A549 (cell line): Measurements from ENCODE around the gene STPG4.

Experiments
- CEBPB ChIP-seq, 2 experiments: fragments of >200 bp in 1 of 2; sonication (Bioruptor Twin) in 1 of 2; formaldehyde crosslinking in 1 of 2; IDR thresholded peaks; 2 replicates each; pipeline ENCODE4 v1.6.1; 2012 to 2016
- CTCF ChIP-seq: fragments of >200 bp; sonication (Bioruptor Twin); formaldehyde crosslinking; IDR thresholded peaks from 3 replicates; pipeline ENCODE4 v1.5.1; 2016
- EP300 ChIP-seq, 2 experiments: fragments of >200 bp; sonication (Bioruptor Twin); formaldehyde crosslinking; IDR thresholded peaks; 2 replicates in 1 of 2; 3 replicates in 1 of 2; pipeline ENCODE4 v1.6.1; 2016 to 2017
- JUNB ChIP-seq: fragments of >200 bp; sonication (Bioruptor Twin); formaldehyde crosslinking; IDR thresholded peaks from 2 replicates; pipeline ENCODE4 v1.6.1; 2016
- POLR2A ChIP-seq: IDR thresholded peaks from 2 replicates; pipeline ENCODE4 v1.6.1; 2012; ENCODE audit warnings: mild to moderate bottlenecking, low read length
- RAD21 ChIP-seq, 2 experiments: fragments of >200 bp in 1 of 2; sonication (Bioruptor Twin) in 1 of 2; formaldehyde crosslinking in 1 of 2; IDR thresholded peaks in 1 of 2; conservative IDR thresholded peaks in 1 of 2; 2 replicates in 1 of 2; 3 replicates in 1 of 2; pipeline ENCODE4 v1.6.1; 2012 to 2018; ENCODE audit warnings: inconsistent platforms in 1 of 2
- RCOR1 ChIP-seq: fragments of 150-350 bp; IDR thresholded peaks from 2 replicates; pipeline ENCODE4 v1.6.1; 2014; ENCODE audit warnings: antibody characterized with exemption, low read length, low read depth
- REST ChIP-seq: fragments of 200-600 bp; sonication (generic); IDR thresholded peaks from 2 replicates; pipeline ENCODE4 v1.6.1; 2016; ENCODE audit warnings: antibody characterized with exemption, mild to moderate bottlenecking, moderate library complexity
- RFX5 ChIP-seq: fragments of 450-650 bp; IDR thresholded peaks from 2 replicates; pipeline ENCODE4 v1.7.1; 2014; ENCODE audit warnings: antibody characterized with exemption, mild to moderate bottlenecking, moderate library complexity
- SMC3 ChIP-seq: fragments of >200 bp; sonication (Bioruptor Twin); formaldehyde crosslinking; IDR thresholded peaks from 3 replicates; pipeline ENCODE4 v1.6.1; 2018; ENCODE audit warnings: inconsistent platforms
- USF2 ChIP-seq: fragments of 450-650 bp; IDR thresholded peaks from 2 replicates; pipeline ENCODE4 v1.6.1; 2014; ENCODE audit warnings: antibody characterized with exemption

GRCh38 chr2:47074691-47075090 lies 80.4 kb downstream of the STPG4 start:
- no peak for TF ChIP-seq EP300 (IDR thresholded peaks at IDR 0.05)
- no peak for TF ChIP-seq REST
- TF ChIP-seq USF2: no peak
- no peak for TF ChIP-seq RAD21 (conservative IDR thresholded peaks at IDR 0.05 in 1 of 2, IDR thresholded peaks at IDR 0.05 in 1 of 2)
- no peak for TF ChIP-seq JUNB
- no peak for TF ChIP-seq CEBPB (IDR thresholded peaks at IDR 0.05)
- no peak for TF ChIP-seq POLR2A
- TF ChIP-seq CTCF: no peak
- TF ChIP-seq RCOR1: no peak
- TF ChIP-seq RFX5: no peak
- TF ChIP-seq SMC3: no peak
